GM12865 (cell line): ENCODE measurements around the gene AK1.

ENCODE experiments used
- DNase-seq: peaks from one replicate; pipeline ENCODE4 v3.0.0; 2010; ENCODE audit warnings: low read depth
- H3K4me3 ChIP-seq: 2 replicates; pipeline ENCODE4 v1.5.1; 2011; ENCODE audit warnings: mild to moderate bottlenecking, low read depth, low read length, control low read depth
- TF ChIP-seq, protein P1 (sequence below): IDR thresholded peaks from 2 replicates; pipeline ENCODE4 v1.5.1; 2011; ENCODE audit warnings: low read length, control low read depth, low read depth, inconsistent platforms; ENCODE audit not compliant: insufficient read depth; ENCODE audit errors: missing control alignments

Gene AK1

DNA sequence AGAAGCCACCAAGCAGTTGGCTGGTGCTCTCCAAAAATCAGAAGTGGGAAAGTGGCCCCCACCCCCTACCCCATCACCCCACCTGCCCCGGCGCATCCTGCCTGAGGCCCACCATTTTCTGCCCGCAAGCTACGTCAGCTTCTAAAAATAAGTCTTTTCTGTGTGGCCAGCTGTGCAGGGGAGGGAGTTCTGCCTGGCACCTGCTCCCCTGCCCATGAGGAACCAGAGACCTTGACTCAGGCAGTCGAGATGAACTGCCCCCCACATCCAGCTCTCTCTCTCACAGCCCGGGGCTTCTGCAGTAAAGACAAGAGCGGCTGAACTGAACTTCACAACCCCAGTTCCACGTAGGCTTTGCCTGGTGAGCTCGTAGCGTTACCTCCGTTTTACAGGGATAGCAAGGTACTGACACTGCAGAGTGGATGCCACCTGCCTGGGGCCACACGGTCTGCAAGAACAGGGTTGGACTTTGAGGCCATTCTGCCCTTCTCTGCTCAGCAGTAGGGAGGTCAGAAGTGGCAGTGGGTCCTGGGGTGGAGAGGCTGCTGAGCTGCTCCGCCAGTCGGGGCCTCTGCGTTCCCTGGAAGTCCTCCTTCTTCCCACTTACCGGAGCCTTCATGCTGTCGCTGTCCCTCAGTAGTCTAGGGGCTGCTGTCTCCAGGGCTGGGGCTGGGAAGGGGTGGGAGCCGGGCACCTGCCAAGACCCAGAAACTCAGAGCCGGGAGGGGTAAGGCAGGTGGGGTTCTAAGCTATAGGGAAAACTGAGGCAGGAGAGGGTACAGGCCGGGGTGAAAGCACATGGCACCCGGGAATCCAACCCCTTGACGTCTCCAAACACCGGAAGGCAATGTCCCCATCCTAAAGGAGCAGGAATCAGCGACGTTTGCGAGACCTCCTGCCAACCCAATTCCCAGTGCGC lies 38.6 kb upstream of the AK1 start:
- TF ChIP-seq, protein P1, sequence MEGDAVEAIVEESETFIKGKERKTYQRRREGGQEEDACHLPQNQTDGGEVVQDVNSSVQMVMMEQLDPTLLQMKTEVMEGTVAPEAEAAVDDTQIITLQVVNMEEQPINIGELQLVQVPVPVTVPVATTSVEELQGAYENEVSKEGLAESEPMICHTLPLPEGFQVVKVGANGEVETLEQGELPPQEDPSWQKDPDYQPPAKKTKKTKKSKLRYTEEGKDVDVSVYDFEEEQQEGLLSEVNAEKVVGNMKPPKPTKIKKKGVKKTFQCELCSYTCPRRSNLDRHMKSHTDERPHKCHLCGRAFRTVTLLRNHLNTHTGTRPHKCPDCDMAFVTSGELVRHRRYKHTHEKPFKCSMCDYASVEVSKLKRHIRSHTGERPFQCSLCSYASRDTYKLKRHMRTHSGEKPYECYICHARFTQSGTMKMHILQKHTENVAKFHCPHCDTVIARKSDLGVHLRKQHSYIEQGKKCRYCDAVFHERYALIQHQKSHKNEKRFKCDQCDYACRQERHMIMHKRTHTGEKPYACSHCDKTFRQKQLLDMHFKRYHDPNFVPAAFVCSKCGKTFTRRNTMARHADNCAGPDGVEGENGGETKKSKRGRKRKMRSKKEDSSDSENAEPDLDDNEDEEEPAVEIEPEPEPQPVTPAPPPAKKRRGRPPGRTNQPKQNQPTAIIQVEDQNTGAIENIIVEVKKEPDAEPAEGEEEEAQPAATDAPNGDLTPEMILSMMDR, result no peak
- peak; percentile 88 for DNase-seq
- peak overlapping the region; percentile 75 for H3K4me3 ChIP-seq

DNA sequence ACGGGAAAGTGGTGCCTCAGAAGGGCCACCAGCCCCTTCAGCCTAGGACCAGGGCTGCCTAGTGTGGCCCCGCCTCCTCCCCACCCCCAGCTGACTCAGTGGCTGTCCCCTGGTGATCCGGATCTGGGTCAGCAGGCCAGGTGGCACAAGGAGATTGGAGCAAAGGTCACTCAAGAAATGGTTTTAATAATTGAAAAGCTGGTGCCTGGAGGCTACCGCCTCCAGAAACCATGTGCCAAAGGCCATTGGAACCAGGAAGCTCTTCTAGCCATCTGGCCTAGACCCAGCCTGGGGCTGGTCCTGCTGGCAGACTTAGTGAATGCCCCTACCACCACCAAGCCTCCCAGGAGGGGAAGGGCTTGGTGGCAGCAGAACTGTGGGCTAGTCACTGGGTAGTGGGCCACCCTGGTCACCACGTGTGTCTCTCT lies 37.9 kb upstream of the AK1 start:
- H3K4me3 ChIP-seq, result peak overlapping the region; percentile 75
- peak; percentile 24 for DNase-seq
- TF ChIP-seq, protein P1, result no peak

DNA sequence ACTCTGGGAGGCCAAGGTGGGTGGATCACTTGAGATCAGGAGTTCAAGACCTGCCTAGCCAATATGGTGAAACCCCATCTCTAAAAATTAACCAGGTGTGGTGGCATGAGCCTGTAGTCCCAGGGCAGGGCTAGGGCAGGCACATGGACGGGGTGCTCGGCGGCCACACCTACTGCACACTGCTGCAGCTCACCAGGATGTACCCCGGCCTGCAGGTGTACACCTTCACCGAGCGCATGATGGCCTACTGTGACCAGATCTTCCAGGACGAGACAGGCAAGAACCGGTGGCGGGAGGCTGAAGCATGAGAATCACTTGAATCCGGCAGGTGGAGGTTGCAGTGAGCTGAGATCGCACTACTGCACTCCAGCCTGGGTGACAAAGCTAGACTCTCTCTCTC lies 36.2 kb upstream of the AK1 start:
- TF ChIP-seq, protein P1, result no peak
- no peak for DNase-seq
- no peak overlapping the region for H3K4me3 ChIP-seq

DNA sequence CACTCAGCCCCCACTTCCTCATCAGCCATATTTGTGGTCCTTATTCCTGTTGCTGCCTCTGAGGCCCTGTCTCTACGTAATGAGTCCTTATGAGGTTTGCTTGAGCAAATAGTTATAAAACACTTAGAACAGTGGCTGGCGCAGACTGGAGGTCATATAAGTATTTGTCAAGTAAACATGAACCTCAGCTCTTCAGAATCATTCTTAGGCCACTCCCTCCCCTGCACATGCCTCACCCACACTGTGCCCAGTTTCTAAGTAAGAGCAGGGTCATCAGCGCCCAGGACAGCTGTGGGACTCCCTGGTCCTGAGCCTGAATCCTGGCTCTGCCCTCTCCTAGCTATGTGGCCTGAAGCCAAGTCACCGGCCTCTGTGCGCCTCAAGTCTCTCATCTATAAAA lies 35.4 kb upstream of the AK1 start:
- H3K4me3 ChIP-seq, result no peak overlapping the region
- TF ChIP-seq, protein P1, result no peak
- DNase-seq, result peak; percentile 7

DNA sequence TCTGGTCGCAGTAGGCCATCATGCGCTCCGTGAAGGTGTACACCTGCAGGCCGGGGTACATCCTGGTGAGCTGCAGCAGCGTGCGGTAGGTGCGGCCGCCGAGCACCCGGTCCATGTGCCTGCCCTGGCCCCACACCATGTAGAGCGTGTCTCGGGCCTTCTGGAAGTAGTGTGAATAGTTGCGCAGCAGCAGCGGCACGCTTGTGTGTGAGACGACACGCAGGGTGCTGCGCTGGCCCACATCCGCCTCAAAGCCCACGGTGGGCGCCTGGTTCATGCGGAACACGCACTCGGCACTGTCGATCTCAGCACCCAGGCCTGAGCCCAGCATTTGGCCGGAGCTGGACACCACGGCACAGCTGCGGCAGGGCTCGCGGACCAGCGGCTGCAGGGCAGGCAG lies 34.8 kb upstream of the AK1 start:
- no peak overlapping the region for H3K4me3 ChIP-seq
- DNase-seq, result peak; percentile 3
- TF ChIP-seq, protein P1, result no peak

DNA sequence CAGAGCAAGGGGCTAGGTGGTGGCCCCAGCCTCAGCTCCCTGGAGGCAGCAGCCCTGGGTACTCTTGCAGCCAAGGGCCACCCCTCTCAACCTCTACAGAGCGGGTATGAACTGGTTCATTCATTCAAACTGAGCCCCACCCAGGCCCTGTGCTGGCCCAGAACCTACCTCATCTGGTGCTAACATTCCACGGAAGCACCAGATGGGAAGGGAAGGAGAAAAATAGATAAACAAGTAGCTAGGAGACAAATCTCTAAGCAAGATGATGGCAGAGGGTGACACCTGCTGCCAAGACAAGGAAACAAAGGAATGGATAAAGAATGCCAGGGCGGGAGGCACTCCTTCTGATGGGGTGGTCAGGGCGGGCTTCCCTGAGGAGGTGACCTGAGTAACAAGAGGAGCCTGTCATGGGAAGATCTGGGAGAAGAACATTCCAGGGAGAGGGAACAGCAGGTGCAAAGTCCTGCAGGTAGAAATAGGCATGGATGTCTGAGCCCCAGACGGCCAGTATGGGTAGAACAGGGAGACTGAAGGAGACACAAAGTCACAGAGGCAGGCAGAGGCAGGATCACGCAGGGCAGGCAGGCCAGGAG lies 33.2 kb upstream of the AK1 start:
- TF ChIP-seq, protein P1, result no peak
- H3K4me3 ChIP-seq, result peak overlapping the region; percentile 25; the same call in 1 of the 2 replicates
- DNase-seq, result no peak
